Activated effector memory CD4-positive, alpha-beta T cell treated with Interleukin-2 at 50 U/mL for 16 hours (primary cell): Measurements from ENCODE around the gene UNC13B.
"Not testable (repeated sequence)": the region's sequence is repeated elsewhere in the genome, so short reads cannot be mapped to it uniquely, and the experiment has no call there.

ENCODE experiments used
- DNase-seq: peaks from one replicate; pipeline ENCODE4 v3.0.0-alpha.2; 2020

Gene UNC13B

DNA sequence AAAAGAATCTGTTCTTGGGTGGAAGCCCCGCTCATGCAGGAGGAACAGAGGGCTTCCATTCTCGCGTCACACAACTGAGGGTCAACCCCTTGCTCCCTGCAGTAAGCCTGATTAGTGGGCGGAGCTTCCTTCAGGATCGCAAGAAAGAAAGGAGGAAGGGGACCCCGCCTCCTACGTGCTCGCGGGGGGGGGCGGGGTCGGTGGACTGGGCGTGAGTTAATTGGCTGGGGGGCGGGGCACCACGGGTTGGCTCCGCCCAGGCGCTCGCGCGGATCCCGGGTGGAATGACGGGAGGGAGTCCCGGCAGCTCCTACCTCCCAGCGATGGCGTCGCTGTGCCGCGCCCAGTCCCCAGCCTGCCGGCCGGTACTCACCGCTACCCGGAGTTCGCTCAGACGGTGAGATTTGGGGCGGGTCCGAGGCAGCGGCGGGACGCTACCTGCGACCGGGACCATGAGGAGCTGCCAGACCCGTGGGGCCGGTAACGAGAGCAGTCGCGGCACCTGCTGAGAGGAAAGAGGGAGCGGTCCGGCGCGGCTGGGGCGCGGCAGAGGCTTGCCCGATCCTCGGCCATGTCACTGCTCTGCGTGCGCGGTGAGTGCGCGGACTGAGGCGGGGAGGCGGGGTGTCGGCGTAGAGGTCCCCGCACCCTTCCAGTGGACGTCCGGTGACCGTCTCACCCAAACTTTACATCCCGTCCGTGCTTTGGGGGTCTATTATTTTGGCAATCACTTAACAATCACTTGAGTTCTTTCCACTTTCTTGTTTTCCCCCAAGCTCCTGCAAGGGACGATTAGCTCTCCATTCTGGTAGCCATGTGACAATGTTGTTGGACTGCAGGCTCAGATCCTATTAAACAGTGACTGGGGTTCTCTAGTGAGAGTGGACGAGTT lies at the start of gene UNC13B:
Gene UNC13B (plus strand): TSS at position 297 of the 892 bp plus-strand sequence. CDS start 275 bp downstream, at position 572.
- peak; percentile 59 for DNase-seq

DNA sequence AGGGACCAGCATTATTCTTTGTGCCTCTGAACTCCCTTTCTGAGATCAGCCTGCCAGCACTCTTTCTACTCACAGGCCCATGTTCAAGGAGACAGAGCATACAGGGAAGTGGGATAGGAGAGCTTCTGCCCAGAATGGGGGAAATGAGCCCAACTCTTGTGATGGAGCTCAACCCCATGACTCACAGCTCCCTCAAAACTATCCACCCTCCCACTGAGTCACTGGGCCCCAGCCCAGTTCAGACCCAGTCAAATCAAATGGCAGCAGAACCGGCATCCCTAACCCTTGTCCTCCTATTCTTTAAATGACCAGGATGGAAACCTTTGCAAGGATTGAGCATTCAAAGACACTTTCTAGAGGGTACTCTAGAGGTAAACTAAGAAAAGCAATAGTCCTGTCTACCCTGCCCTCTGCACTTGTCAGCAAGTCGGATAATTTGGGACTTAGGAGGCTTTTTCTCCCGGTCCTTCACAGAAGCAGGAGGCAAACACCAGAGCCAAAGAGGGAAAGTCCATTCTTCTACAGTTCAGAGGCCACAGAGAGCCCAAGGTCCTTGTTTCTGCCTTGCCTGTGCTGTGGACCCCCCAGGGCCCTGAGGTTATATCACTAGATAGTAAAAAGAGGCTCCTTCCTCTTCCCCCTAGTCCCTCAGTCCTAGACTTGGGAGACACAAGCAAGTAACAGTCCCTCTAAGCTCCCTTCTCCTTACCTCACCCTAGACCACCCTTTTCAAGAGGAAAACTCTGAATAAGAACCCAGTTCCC lies 49.4 kb upstream of the UNC13B start:
- no peak for DNase-seq

- DNase-seq = peak; percentile 61
Measured at GRCh38 chr9:35114113-35114839, 47.5 kb upstream of the UNC13B start.

- DNase-seq = peak; percentile 24
Measured at GRCh38 chr9:35114840-35115628, 46.8 kb upstream of the UNC13B start.

GRCh38 chr9:35115680-35116538 lies 45.9 kb upstream of the UNC13B start, which contains the start of gene ATOSB:
Gene ATOSB, minus strand, starts transcription at chr9:35115862. Its CDS starts 7,588 bp downstream, at chr9:35108274.
- peak; percentile 88 for DNase-seq

DNA sequence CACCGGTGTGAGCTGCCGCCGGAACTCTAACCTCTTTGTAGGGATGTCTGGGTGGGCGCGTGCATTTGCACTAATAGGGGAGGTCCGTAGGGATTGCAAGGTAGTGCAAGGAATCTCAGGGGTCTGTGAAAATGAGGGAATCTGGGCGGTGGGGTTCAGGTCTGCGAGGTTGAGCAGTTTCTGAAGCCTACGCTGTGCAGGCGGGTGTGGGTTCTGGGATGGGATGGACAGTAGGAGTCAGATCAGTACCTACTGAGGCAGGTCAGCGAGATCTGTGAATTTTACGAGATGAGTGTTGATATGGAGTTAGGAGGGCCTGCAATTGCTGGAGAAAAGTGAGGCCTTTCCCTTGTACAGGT lies 45.3 kb upstream of the UNC13B start:
- DNase-seq = no peak

DNA sequence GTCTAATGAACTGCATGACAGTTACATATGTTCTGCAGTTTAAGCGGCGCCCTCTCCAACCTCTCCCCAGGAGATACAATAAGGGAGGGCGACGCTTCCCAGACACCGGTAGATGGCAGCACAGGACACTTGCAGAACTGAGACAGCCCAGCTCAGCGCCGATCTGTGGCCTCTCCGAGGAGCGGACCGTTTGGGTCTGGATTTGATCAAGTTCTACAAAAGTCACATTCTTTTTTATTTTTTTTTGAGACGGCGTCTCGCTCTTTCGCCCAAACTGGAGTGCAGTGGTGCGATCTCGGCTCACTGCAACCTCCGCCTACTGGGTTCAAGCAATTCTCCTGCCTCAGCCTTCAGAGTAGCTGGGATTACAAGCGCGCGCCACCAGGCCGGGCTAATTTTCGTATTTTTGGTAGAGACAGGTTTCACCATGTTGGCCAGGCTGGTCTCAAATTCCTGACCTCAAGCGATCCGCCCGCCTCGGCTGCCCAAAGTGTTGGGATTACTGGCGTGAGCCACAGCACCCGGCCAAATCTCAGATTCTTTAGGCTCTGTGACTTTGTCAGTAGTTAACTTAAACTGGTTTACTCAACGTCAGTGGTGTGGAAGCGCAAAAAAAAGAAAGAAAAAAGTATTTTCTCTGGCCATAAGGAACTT lies 44.8 kb upstream of the UNC13B start:
- DNase-seq = peak; percentile 76

- no peak for DNase-seq
Measured at GRCh38 chr9:35134920-35135319, 26.9 kb upstream of the UNC13B start.

DNA sequence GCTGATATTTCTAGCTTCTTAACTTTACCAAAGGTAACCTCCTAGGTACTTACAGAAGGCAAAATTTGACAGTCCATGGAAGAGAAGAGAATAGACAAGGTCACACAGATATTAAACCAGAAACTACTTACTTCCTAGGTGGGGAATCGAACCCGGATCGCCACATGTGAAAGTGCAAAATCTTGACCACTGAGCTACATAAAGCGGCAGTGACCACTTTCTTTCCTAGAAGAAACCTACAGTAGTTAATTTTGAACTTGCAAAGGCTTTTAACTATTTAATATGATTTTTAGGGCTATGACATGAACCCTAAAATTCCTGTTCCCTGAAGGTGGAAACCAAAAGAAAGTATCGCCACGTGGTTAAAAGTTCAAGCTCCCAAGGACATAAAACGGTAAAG lies 25.8 kb upstream of the UNC13B start:
- no peak for DNase-seq

- no peak for DNase-seq
Measured at GRCh38 chr9:35136866-35137265, 24.9 kb upstream of the UNC13B start.

DNA sequence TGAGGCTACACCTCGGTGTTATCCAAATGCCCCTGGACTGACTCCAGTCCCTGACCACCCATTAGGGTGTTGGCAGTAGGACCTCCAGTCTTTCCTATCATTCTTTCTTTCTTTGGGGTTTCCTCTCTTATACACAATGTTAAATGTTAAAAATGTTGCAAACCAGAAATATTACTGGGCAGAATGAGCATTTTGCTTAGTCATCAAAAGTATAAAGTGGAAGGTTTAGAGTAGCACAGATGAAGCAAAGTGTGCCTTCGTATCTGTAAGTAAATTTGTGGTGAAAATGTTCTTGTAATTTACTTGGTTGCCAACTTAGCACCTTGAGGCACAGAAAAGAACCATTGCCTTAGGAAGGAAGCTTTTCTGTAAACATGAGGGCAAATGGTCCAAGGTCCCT lies 21.7 kb upstream of the UNC13B start:
- DNase-seq = no peak

DNA sequence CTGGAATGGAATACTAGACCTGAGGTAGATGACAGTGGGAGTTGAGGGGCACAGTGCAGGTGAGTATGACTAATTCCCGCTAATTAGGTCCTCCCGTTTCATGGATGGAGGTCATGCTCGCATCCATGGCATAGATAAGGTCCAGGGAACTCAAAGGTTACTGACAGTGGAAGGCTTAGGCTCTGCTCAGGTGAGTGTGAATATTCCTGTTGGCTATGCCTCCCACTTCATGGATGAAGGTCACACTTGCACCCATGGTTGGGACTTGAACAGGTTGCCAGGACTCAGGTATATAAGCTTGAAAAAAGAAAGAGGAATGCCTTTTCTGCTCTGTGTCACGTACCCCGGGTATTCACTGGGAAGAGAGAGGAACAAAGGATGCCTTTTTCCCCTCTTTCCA lies 19.8 kb upstream of the UNC13B start:
- DNase-seq = no peak

DNA sequence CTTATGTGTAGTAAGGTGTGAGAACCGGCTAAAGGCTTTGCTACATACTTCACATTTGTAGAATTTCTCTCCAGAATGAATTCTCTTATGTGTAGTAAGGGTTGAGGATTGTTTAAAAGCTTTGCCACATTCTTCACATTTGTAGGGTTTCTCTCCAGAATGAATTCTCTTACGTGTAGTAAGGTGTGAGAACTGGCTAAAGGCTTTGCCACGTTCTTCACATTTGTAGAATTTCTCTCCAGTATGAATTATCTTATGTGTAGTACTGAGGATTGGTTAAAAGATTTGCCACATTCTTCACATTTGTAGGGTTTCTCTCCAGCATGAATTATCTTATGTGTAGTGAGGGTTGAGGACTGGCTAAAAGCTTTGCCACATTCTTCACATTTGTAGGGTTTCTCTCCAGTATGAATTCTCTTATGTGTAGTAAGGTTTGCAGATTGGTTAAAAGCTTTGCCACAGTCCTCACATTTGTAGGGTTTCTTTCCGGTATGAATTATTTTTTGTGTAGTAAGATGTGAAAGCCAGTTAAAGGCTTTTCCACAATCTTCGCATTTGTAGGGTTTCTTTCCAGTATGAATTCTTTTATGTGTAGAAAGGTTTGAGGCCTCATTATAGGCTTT lies 13.8 kb upstream of the UNC13B start:
- DNase-seq = not testable (repeated sequence)

GRCh38 chr9:35152926-35153325 lies 8.9 kb upstream of the UNC13B start:
- DNase-seq = no peak

DNA sequence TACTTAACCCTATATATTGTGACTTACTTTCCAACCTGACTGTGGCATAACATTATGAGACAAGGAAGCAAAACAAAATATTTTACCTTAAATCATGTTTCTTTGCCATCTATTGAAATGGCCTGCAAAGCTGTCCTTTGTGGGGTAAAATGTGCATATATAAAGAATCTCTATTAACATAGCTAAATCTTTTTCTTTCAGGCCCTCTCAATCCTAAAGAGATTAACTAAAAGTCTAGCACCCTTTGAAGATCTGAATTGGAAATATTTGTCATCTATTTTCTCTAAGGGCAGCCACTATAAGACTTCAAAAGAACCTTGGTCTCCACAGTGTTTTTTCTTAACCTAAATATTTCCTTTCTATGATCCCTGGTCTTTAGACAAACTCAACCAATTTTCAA lies 5.0 kb upstream of the UNC13B start:
- no peak for DNase-seq

GRCh38 chr9:35157836-35158235 lies 4.0 kb upstream of the UNC13B start:
- not testable (repeated sequence) for DNase-seq

DNA sequence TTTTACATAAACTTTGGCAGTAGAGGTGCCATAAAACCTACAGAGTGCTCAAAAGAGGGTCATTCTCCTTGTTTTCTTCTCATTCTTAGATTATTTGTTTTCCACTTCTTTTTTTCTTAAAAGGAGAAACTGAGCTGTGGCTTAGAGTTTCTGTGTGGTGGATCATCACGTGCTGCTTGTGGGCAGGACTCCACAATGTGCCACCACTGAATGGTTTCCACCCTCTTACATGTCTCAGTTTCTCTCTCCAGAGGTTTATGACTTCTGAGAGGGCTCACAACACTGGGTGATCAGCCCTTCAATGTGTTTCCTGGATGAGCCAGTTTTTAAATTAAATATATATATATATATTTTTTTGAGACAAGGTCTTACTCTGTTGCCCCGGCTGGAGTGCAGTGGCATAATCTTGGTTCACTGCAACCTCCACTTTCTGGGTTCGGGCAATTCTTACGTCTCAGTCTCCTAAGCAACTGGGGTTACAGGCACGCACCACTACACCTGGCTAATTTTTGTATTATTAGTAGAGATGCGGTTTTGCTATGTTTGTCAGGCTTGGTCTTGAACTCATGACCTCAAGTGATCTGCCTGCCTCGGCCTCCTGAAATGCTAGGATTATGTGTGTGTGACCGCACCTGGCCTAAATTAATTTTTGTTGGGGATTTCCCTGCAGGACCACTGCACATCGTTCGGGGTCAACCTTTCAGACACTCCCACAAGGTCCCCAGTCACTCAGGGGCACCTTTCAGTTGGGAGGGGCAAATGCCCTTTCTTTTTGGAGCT lies 3.1 kb upstream of the UNC13B start:
- no peak for DNase-seq

- no peak for DNase-seq
Measured at GRCh38 chr9:35162605-35163315, 951 bp downstream of the UNC13B start.

DNA sequence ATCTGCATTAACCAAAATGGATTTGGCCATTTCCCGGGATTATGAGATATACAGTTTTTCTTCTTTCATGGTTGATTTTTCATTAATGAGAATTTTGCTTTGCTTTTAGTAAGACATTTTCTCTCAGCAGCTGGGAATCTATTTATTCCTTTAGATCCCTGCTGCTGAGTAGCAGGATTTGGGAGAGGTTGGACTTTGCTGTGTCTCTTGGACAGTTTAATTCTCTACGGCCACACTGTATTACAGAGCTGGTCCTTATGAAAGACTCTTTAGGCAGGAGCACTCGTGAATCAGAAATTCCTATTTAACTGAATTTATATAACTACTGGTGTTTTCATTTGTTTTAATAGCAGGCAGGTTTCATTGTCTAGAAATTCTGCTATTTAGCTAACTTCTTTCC lies 1.6 kb downstream of the UNC13B start:
- DNase-seq = no peak
